Right atrium auricular region (tissue), 2 donors: ENCODE data around the gene DLL4. TPM values are rescaled to one million over a fixed set of nuclear protein-coding genes. Genes with fewer than 3 reads are reported as not detected.

Source experiments
- DNase-seq: peaks from one replicate; pipeline ENCODE4 v3.0.0-alpha.2; 2019; ENCODE audit warnings: low spot score
- H3K27ac ChIP-seq, 2 donors: fragments of 200-600 bp; sonication (generic); 1 replicate in 1 of 2; 2 replicates in 1 of 2; pipeline ENCODE4 v1.5.1; 2016 to 2019
- H3K27me3 ChIP-seq, 2 donors: fragments of 200-600 bp; sonication (generic); one replicate each; pipeline versions ENCODE4 v1.5.1 to v1.6.0; 2017 to 2019
- H3K36me3 ChIP-seq: fragments of 200-600 bp; sonication (generic); one replicate; pipeline ENCODE4 v1.5.1; 2016
- H3K4me1 ChIP-seq, 2 donors: fragments of 200-600 bp; sonication (generic); one replicate each; pipeline versions ENCODE4 v1.5.1 to v1.6.0; 2017 to 2019
- H3K4me3 ChIP-seq, 2 donors: fragments of 200-600 bp; sonication (generic); 1 replicate in 1 of 2; 2 replicates in 1 of 2; pipeline ENCODE4 v1.5.1; 2017 to 2019; ENCODE audit warnings: mild to moderate bottlenecking in 1 of 2, moderate library complexity in 1 of 2
- H3K9me3 ChIP-seq, 2 donors: fragments of 200-600 bp; sonication (generic); one replicate each; pipeline ENCODE4 v1.5.1; 2019
- total RNA-seq, 2 donors: library from RNA; depleted of rRNA; stranded (reverse); fragments of >200 nt; gene quantifications; one replicate each; pipeline ENCODE4 v1.1.0, GENCODE V29; 2016
- TF ChIP-seq, protein P1 (sequence below), 2 donors: fragments of 200-600 bp; sonication (generic); IDR thresholded peaks; one replicate each; pipeline ENCODE4 v1.5.1; 2019; ENCODE audit warnings: antibody characterized with exemption in 2 of 2

DLL4 gene
- total RNA-seq, 2 donors from 2014 or later = 7.5 to 9.8 TPM

DNA sequence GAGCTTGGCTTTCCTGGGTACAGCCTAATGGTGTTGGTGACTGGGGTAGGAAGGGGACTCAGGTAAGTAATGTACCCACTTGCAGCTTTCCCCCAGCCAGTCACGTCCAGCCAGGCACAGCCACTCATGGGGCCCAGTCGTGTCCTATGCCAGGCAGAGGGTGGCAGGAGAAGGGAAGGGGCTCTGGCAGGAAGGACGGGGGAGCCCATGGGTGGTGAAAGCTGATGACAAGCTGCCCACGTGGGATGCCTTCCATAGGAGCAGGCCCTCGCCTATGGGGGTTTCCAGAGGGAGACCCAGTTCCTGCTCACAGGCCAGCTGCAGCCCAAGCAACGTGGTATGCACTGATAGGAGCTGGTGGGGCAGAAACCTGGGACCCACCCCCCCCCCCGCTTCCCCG is 34.9 kb downstream of the DLL4 start:
- no peak overlapping the region for H3K4me3 ChIP-seq
- H3K4me1 ChIP-seq = peaks cover 0 to 8% of the 10 kb centered on the region in 2 donors
- DNase-seq = no peak
- H3K9me3 ChIP-seq = no peaks in the 10 kb centered on the region
- no peaks in the 10 kb centered on the region for H3K27me3 ChIP-seq
- H3K27ac ChIP-seq = no peak overlapping the region
- TF ChIP-seq, protein P1, sequence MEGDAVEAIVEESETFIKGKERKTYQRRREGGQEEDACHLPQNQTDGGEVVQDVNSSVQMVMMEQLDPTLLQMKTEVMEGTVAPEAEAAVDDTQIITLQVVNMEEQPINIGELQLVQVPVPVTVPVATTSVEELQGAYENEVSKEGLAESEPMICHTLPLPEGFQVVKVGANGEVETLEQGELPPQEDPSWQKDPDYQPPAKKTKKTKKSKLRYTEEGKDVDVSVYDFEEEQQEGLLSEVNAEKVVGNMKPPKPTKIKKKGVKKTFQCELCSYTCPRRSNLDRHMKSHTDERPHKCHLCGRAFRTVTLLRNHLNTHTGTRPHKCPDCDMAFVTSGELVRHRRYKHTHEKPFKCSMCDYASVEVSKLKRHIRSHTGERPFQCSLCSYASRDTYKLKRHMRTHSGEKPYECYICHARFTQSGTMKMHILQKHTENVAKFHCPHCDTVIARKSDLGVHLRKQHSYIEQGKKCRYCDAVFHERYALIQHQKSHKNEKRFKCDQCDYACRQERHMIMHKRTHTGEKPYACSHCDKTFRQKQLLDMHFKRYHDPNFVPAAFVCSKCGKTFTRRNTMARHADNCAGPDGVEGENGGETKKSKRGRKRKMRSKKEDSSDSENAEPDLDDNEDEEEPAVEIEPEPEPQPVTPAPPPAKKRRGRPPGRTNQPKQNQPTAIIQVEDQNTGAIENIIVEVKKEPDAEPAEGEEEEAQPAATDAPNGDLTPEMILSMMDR (IDR thresholded peaks at IDR 0.05) = no peak
- no peaks in the 10 kb centered on the region for H3K36me3 ChIP-seq

DNA sequence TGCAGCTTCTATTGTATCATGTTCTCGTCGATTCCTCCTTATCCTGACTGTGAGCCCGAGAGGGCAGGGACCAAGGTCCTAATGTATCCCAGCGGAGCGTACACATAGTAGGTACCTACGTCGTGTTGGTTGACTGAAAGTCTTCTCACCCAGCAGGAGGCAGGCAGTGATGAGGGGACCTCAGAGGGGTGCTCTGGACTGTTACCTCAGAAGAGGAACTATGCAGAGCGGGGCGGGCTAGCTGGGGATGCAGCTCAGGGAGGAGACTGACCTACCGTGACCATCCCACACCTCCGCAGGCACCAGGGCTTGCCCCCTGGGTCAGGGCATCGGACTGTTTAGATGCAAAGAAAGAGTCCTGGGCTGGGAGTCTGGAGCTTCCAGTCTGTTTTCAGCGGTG is 35.5 kb downstream of the DLL4 start:
- Histone ChIP-seq H3K4me1 (peaks cover 0 to 8% of the 10 kb centered on the region in 2 donors), H3K27ac (no peak overlapping the region), H3K27me3 (no peaks in the 10 kb centered on the region), H3K9me3 (no peaks in the 10 kb centered on the region), H3K4me3 (no peak overlapping the region), H3K36me3 (no peaks in the 10 kb centered on the region)
- TF ChIP-seq, protein P1 (IDR thresholded peaks at IDR 0.05) = no peak
- no peak for DNase-seq

DNA sequence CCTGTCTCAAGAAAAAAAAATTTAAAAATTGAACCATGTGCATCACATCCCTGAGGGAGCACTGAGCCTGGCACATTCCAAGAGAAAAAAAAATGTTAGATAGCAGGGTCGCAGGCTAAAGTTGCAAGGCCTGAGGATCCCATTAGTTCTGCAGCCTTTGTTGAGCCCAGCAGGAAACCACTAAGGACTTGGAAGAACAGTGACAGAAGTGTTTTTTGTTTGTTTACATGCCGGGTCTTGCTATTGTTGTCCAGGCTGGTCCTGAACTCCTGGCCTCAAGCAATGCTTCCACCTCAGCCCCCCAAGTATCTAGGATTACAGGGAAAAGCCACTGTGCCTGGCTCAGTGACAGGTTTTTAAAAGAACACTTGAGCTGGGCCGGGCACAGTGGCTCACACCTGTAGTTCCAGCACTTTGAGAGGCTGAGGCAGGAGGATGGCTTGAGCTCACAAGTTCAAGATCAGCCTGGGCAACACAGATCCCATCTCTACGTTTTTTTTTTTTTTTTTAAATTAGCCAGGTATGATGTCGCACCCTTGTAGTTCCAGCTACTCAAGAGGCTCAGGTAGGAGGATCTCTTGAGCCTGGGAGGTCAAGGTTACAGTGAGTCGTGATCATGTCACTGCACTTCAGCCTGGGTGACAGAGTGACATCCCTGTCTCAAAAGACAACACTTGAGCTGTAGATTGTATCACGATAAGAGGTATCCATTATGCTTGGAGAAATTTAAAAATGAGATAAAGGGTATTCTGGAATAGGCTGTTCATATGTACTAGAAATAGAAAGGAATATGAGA is 39.3 kb downstream of the DLL4 start:
- no peak for DNase-seq
- peaks cover 0 to 8% of the 10 kb centered on the region in 2 donors for H3K4me1 ChIP-seq
- TF ChIP-seq, protein P1 (IDR thresholded peaks at IDR 0.05) = no peak
- no peaks in the 10 kb centered on the region for H3K36me3 ChIP-seq
- H3K9me3 ChIP-seq = no peaks in the 10 kb centered on the region
- no peak overlapping the region for H3K27ac ChIP-seq
- H3K4me3 ChIP-seq = no peak overlapping the region
- no peaks in the 10 kb centered on the region for H3K27me3 ChIP-seq

DNA sequence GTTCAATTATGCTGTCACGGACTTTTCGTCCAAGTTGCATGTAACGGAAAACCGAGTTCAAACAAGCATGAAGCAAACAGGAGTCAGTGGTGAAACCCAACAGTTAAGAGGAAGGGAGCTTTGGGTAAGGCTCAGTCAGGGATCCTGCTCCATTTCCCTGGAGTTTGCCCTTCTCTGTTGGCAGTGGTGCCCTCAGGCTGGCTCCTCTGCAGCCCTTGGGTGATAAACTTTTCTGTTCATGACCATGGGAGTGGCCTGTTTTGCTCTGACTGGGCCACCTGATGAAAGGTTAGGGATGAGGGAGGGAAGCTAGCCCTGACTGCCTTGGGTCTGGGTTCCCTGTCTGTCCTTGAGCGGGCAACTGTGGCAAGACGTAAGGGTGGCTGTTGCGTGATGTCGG is 40.2 kb downstream of the DLL4 start:
- Histone ChIP-seq H3K4me3 (no peak overlapping the region), H3K27me3 (no peaks in the 10 kb centered on the region), H3K36me3 (no peaks in the 10 kb centered on the region), H3K4me1 (peaks cover 0 to 8% of the 10 kb centered on the region in 2 donors), H3K27ac (no peak overlapping the region), H3K9me3 (no peaks in the 10 kb centered on the region)
- DNase-seq = no peak
- TF ChIP-seq, protein P1 (IDR thresholded peaks at IDR 0.05) = no peak

DNA sequence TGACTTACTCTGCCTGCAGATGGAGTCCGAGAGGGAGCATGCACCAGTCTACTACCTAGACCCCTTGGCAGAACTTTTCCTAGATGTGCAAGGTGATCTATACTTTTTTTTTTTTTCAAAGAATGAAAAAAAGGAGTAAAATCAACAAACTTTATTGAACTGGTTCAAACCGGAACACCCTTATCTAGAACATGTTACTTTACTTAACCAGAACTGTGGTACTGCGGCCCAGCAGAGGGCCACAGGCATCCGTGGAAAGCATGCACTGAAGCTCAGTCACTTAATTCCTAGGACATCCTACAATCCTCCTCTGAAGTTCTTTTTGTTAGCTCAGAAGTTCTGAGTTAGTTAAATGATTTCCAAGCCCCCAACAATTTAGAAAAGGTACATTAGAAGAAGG is 45.7 kb downstream of the DLL4 start:
- peaks cover 30% of the 10 kb centered on the region for H3K36me3 ChIP-seq
- H3K27ac ChIP-seq = no peak overlapping the region
- no peaks in the 10 kb centered on the region for H3K9me3 ChIP-seq
- no peaks in the 10 kb centered on the region for H3K4me1 ChIP-seq
- no peak overlapping the region for H3K4me3 ChIP-seq
- DNase-seq = no peak
- H3K27me3 ChIP-seq = no peaks in the 10 kb centered on the region
- TF ChIP-seq, protein P1 (IDR thresholded peaks at IDR 0.05) = no peak

DNA sequence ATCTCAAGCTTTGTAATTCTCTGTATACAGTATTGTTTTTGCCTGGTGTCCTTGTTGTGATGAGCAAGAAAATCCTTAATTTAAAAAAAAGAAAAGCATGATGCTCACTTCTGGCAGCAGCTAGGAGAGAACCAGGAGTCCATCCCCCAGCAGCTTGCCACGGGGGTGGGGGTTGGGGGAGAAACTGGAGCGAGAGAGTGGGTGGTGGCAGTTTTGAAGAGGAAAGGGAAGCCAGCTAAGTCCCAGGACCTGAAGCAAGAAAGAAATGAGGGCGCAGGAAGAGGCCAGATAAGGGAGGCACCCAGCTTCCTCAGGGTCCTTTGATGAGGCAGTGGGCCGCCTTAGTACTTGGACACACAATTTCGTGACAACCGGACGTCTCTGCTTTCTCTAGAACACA is 47.7 kb downstream of the DLL4 start:
- no peaks in the 10 kb centered on the region for H3K9me3 ChIP-seq
- peaks cover 50% of the 10 kb centered on the region for H3K36me3 ChIP-seq
- H3K27me3 ChIP-seq = no peaks in the 10 kb centered on the region
- H3K4me3 ChIP-seq = no peak overlapping the region
- DNase-seq = no peak
- TF ChIP-seq, protein P1 (IDR thresholded peaks at IDR 0.05) = no peak
- H3K4me1 ChIP-seq = no peaks in the 10 kb centered on the region
- H3K27ac ChIP-seq = no peak overlapping the region
